GM23338 (cell line): ENCODE data around the gene COX4I1.

ENCODE experiments used
- CREB1 ChIP-seq: fragments of 250-450 bp; sonication (Bioruptor Pico); IDR thresholded peaks from 2 replicates; pipeline ENCODE4 v1.5.0; 2020; ENCODE audit warnings: low read depth, mild to moderate bottlenecking, moderate library complexity
- CTCF ChIP-seq, 2 experiments: fragments of 200-600 bp in 1 of 2; sonication (generic) in 1 of 2; conservative IDR thresholded peaks; 2 replicates each; pipeline versions ENCODE4 v1.5.1 to v1.6.1; 2016 to 2017; ENCODE audit warnings: antibody characterized with exemption in 2 of 2, low read depth in 2 of 2, mild to moderate bottlenecking in 2 of 2, moderate library complexity in 1 of 2
- ETS1 ChIP-seq: IDR thresholded peaks from 2 replicates; pipeline ENCODE4 v1.6.1; 2016; ENCODE audit warnings: antibody characterized with exemption
- EZH2 ChIP-seq: fragments of 200-600 bp; sonication (generic); IDR thresholded peaks from one replicate; pipeline ENCODE4 v1.8.0; 2017; ENCODE audit warnings: antibody characterized with exemption, mild to moderate bottlenecking, low read depth; ENCODE audit not compliant: unreplicated experiment
- EZH2phosphoT487 ChIP-seq: fragments of 200-600 bp; sonication (generic); IDR thresholded peaks from one replicate; pipeline ENCODE4 v1.8.1; 2018; ENCODE audit warnings: antibody characterized with exemption; ENCODE audit not compliant: unreplicated experiment
- JUNB ChIP-seq: IDR thresholded peaks from one replicate; pipeline ENCODE4 v1.6.1; 2016; ENCODE audit warnings: antibody characterized with exemption; ENCODE audit not compliant: unreplicated experiment
- NANOG ChIP-seq: IDR thresholded peaks from 2 replicates; pipeline ENCODE4 v1.6.1; 2016; ENCODE audit warnings: antibody characterized with exemption, borderline replicate concordance
- POLR2AphosphoS5 ChIP-seq: IDR thresholded peaks from 2 replicates; pipeline ENCODE4 v1.6.1; 2016; ENCODE audit warnings: antibody characterized with exemption, low read depth
- REST ChIP-seq: IDR thresholded peaks from one replicate; pipeline ENCODE4 v1.6.1; 2018; ENCODE audit warnings: antibody characterized with exemption; ENCODE audit not compliant: unreplicated experiment
- STAT1 ChIP-seq: IDR thresholded peaks from one replicate; pipeline ENCODE4 v1.6.1; 2016; ENCODE audit warnings: antibody characterized with exemption; ENCODE audit not compliant: unreplicated experiment
- ZNF331 ChIP-seq: fragments of 250-450 bp; sonication (Bioruptor Pico); IDR thresholded peaks from 2 replicates; pipeline ENCODE4 v1.5.0; 2020; ENCODE audit warnings: low read depth, mild to moderate bottlenecking, moderate library complexity
- ZNF462 ChIP-seq: fragments of 250-450 bp; sonication (Bioruptor Pico); IDR thresholded peaks from 2 replicates; pipeline ENCODE4 v1.5.0; 2020; ENCODE audit warnings: mild to moderate bottlenecking, moderate library complexity

GRCh38 chr16:85765767-85766166 lies 33.7 kb upstream of the COX4I1 start:
- TF ChIP-seq CTCF (conservative IDR thresholded peaks at IDR 0.05; ENCODE audit: low read depth in 2 of 2), result no peak
- no peak for TF ChIP-seq POLR2AphosphoS5
- no peak for TF ChIP-seq EZH2phosphoT487
- no peak for TF ChIP-seq NANOG
- TF ChIP-seq REST, result no peak
- TF ChIP-seq JUNB, result no peak
- TF ChIP-seq CREB1 (CRISPR knock-in tag), result no peak
- no peak for TF ChIP-seq EZH2
- TF ChIP-seq STAT1, result no peak
- no peak for TF ChIP-seq ETS1
- no peak for TF ChIP-seq ZNF462 (CRISPR knock-in tag)
- no peak for TF ChIP-seq ZNF331 (CRISPR knock-in tag)
